ENCODE data around the gene DENND2C.

DENND2C gene

GRCh38 chr1:114666954-114667353, 2.9 kb downstream of the DENND2C start:
- H3K4me3 ChIP-seq (IDR thresholded peaks at IDR 0.05; ENCODE audit: insufficient read depth, low read depth, low read length): no peak overlapping the region
- no peak for TF ChIP-seq CTCF (conservative IDR thresholded peaks at IDR 0.05; ENCODE audit: low read depth, low read length)
- H3K27me3 ChIP-seq (ENCODE audit: insufficient read depth, low read depth): no peaks in the 10 kb centered on the region
- no peak overlapping the region for H3K4me2 ChIP-seq
- peaks cover 20% of the 10 kb centered on the region; the same call in 1 of the 2 replicates for H3K79me2 ChIP-seq (ENCODE audit: insufficient read depth, low read depth)
- H3K9ac ChIP-seq: no peak overlapping the region
- H2AFZ ChIP-seq (ENCODE audit: low read depth): no peak overlapping the region
- no peak overlapping the region for H3K27ac ChIP-seq
- H3K4me1 ChIP-seq (ENCODE audit: low read depth, poor library complexity, severe bottlenecking): peaks cover 29% of the 10 kb centered on the region
- H4K20me1 ChIP-seq (ENCODE audit: insufficient read depth): no peaks in the 10 kb centered on the region
- H3K36me3 ChIP-seq (ENCODE audit: insufficient read depth): no peaks in the 10 kb centered on the region

- Histone ChIP-seq H3K27ac (no peak overlapping the region), H3K9ac (no peak overlapping the region), H3K36me3 (ENCODE audit: insufficient read depth) (no peaks in the 10 kb centered on the region), H2AFZ (ENCODE audit: low read depth) (no peak overlapping the region), H3K4me1 (ENCODE audit: low read depth, poor library complexity, severe bottlenecking) (no peaks in the 10 kb centered on the region), H3K79me2 (ENCODE audit: insufficient read depth, low read depth) (no peaks in the 10 kb centered on the region), H3K4me3 (IDR thresholded peaks at IDR 0.05; ENCODE audit: insufficient read depth, low read depth, low read length) (no peak overlapping the region), H4K20me1 (ENCODE audit: insufficient read depth) (no peaks in the 10 kb centered on the region), H3K4me2 (no peak overlapping the region), H3K27me3 (ENCODE audit: insufficient read depth, low read depth) (no peaks in the 10 kb centered on the region)
- no peak for TF ChIP-seq CTCF (conservative IDR thresholded peaks at IDR 0.05; ENCODE audit: low read depth, low read length)
Observed at GRCh38 chr1:114660238-114660637, 9.6 kb downstream of the DENND2C start.

GRCh38 chr1:114651893-114652292, 18.0 kb downstream of the DENND2C start:
- H3K4me2 ChIP-seq: no peak overlapping the region
- H3K36me3 ChIP-seq (ENCODE audit: insufficient read depth): no peaks in the 10 kb centered on the region
- no peak for TF ChIP-seq CTCF (conservative IDR thresholded peaks at IDR 0.05; ENCODE audit: low read depth, low read length)
- H3K27ac ChIP-seq: no peak overlapping the region
- no peak overlapping the region for H3K4me3 ChIP-seq (IDR thresholded peaks at IDR 0.05; ENCODE audit: insufficient read depth, low read depth, low read length)
- H2AFZ ChIP-seq (ENCODE audit: low read depth): no peak overlapping the region
- H3K27me3 ChIP-seq (ENCODE audit: insufficient read depth, low read depth): no peaks in the 10 kb centered on the region
- H3K4me1 ChIP-seq (ENCODE audit: low read depth, poor library complexity, severe bottlenecking): no peaks in the 10 kb centered on the region
- H3K9ac ChIP-seq: no peak overlapping the region
- H4K20me1 ChIP-seq (ENCODE audit: insufficient read depth): no peaks in the 10 kb centered on the region
- H3K79me2 ChIP-seq (ENCODE audit: insufficient read depth, low read depth): no peaks in the 10 kb centered on the region

GRCh38 chr1:114648503-114648902, 21.3 kb downstream of the DENND2C start:
- Histone ChIP-seq H3K4me1 (ENCODE audit: low read depth, poor library complexity, severe bottlenecking) (no peaks in the 10 kb centered on the region), H3K4me2 (no peak overlapping the region), H3K79me2 (ENCODE audit: insufficient read depth, low read depth) (no peaks in the 10 kb centered on the region), H3K9ac (no peak overlapping the region), H2AFZ (ENCODE audit: low read depth) (no peak overlapping the region), H3K4me3 (IDR thresholded peaks at IDR 0.05; ENCODE audit: insufficient read depth, low read depth, low read length) (no peak overlapping the region), H4K20me1 (ENCODE audit: insufficient read depth) (no peaks in the 10 kb centered on the region), H3K27ac (no peak overlapping the region), H3K27me3 (ENCODE audit: insufficient read depth, low read depth) (no peaks in the 10 kb centered on the region), H3K36me3 (ENCODE audit: insufficient read depth) (no peaks in the 10 kb centered on the region)
- no peak for TF ChIP-seq CTCF (conservative IDR thresholded peaks at IDR 0.05; ENCODE audit: low read depth, low read length)

All from KMS-11 (cell line).